Measurements from ENCODE around the gene SGPP1.

DNA sequence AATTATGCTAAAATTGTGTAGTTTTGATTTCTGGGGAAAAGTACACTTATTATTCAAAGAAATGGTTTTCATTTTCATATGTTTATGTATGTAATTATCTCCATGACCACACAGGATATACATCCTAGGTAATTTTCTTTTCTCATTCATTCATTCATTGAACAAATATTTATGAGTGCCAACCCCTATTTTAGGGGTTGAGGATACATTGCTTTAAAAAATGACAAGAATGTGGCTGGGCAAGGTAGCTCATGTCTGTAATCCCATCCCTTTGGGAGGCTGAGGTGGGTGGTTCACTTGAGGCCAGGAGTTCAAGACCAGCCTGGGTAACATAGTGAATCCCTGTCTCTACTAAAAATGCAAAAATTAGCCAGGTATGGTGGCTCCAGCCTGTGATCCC lies 40.9 kb downstream of the SGPP1 start:
- no peak for TF ChIP-seq ZNF274 (IDR thresholded peaks at IDR 0.05; ENCODE audit: low read depth, low read length)
- TF ChIP-seq, protein P1, sequence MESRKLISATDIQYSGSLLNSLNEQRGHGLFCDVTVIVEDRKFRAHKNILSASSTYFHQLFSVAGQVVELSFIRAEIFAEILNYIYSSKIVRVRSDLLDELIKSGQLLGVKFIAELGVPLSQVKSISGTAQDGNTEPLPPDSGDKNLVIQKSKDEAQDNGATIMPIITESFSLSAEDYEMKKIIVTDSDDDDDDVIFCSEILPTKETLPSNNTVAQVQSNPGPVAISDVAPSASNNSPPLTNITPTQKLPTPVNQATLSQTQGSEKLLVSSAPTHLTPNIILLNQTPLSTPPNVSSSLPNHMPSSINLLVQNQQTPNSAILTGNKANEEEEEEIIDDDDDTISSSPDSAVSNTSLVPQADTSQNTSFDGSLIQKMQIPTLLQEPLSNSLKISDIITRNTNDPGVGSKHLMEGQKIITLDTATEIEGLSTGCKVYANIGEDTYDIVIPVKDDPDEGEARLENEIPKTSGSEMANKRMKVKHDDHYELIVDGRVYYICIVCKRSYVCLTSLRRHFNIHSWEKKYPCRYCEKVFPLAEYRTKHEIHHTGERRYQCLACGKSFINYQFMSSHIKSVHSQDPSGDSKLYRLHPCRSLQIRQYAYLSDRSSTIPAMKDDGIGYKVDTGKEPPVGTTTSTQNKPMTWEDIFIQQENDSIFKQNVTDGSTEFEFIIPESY (IDR thresholded peaks at IDR 0.05; ENCODE audit: extremely low read depth, insufficient replicate concordance, low read length) = no peak
- TF ChIP-seq, protein P2, sequence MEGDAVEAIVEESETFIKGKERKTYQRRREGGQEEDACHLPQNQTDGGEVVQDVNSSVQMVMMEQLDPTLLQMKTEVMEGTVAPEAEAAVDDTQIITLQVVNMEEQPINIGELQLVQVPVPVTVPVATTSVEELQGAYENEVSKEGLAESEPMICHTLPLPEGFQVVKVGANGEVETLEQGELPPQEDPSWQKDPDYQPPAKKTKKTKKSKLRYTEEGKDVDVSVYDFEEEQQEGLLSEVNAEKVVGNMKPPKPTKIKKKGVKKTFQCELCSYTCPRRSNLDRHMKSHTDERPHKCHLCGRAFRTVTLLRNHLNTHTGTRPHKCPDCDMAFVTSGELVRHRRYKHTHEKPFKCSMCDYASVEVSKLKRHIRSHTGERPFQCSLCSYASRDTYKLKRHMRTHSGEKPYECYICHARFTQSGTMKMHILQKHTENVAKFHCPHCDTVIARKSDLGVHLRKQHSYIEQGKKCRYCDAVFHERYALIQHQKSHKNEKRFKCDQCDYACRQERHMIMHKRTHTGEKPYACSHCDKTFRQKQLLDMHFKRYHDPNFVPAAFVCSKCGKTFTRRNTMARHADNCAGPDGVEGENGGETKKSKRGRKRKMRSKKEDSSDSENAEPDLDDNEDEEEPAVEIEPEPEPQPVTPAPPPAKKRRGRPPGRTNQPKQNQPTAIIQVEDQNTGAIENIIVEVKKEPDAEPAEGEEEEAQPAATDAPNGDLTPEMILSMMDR (IDR thresholded peaks at IDR 0.05 in 2 of 3, conservative IDR thresholded peaks at IDR 0.05 in 1 of 3; ENCODE audit: borderline replicate concordance in 1 of 3, insufficient read depth in 1 of 3, low read depth in 2 of 3, low read length in 2 of 3) = no peak
- TF ChIP-seq POLR2A (IDR thresholded peaks at IDR 0.05; ENCODE audit: borderline replicate concordance, extremely low read depth, insufficient read depth, insufficient read length) = no peak
- TF ChIP-seq, protein P3, sequence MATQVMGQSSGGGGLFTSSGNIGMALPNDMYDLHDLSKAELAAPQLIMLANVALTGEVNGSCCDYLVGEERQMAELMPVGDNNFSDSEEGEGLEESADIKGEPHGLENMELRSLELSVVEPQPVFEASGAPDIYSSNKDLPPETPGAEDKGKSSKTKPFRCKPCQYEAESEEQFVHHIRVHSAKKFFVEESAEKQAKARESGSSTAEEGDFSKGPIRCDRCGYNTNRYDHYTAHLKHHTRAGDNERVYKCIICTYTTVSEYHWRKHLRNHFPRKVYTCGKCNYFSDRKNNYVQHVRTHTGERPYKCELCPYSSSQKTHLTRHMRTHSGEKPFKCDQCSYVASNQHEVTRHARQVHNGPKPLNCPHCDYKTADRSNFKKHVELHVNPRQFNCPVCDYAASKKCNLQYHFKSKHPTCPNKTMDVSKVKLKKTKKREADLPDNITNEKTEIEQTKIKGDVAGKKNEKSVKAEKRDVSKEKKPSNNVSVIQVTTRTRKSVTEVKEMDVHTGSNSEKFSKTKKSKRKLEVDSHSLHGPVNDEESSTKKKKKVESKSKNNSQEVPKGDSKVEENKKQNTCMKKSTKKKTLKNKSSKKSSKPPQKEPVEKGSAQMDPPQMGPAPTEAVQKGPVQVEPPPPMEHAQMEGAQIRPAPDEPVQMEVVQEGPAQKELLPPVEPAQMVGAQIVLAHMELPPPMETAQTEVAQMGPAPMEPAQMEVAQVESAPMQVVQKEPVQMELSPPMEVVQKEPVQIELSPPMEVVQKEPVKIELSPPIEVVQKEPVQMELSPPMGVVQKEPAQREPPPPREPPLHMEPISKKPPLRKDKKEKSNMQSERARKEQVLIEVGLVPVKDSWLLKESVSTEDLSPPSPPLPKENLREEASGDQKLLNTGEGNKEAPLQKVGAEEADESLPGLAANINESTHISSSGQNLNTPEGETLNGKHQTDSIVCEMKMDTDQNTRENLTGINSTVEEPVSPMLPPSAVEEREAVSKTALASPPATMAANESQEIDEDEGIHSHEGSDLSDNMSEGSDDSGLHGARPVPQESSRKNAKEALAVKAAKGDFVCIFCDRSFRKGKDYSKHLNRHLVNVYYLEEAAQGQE (IDR thresholded peaks at IDR 0.05; ENCODE audit: low read depth) = no peak
- no peak for TF ChIP-seq CBX3 (IDR thresholded peaks at IDR 0.05; ENCODE audit: low read depth)
- no peak for TF ChIP-seq ZFX (IDR thresholded peaks at IDR 0.05)
- no peak for TF ChIP-seq EZH2phosphoT487 (IDR thresholded peaks at IDR 0.05; ENCODE audit: borderline replicate concordance)

Measured in HCT116 (cell line).